PC-3 (cell line): ENCODE results near the gene RABL6. TPM values are rescaled to one million over a fixed set of nuclear protein-coding genes. Genes with fewer than 3 reads are reported as not detected.

Experiments used
- ATAC-seq: fragments of 200-7000 bp; cut with Tn5 transposase; 2 replicates; pipeline ENCODE4 v1.9.1; 2020; ENCODE audit warnings: mild to moderate bottlenecking, moderate library complexity
- BruUV-seq: library from RNA; stranded (reverse); fragments of 400-500 nt; replicated peaks from 2 replicates; lab custom pipeline; 2021; lab: Mats Ljungman, UMichigan
- CTCF ChIA-PET: fragments of 300-600 bp; sonication (Branson Sonifier 250); formaldehyde crosslinking; loops from one replicate; lab custom pipeline; 2022; ENCODE audit warnings: antibody characterized with exemption; lab: Charles Lee
- POLR2A ChIA-PET: fragments of 300-600 bp; sonication (Branson Sonifier 250); formaldehyde crosslinking; loops from one replicate; lab custom pipeline; 2022; ENCODE audit warnings: antibody characterized with exemption; ENCODE audit not compliant: unreplicated experiment; lab: Charles Lee
- DNase-seq: peaks from one replicate; pipeline ENCODE4 v3.0.0-alpha.2; 2015
- H2AFZ ChIP-seq: fragments of 300-600 bp; sonication (generic); 2 replicates; pipeline ENCODE4 v1.6.0; 2016; ENCODE audit warnings: antibody characterized with exemption, low read length
- H3F3A ChIP-seq: fragments of 300-600 bp; sonication (generic); one replicate; pipeline ENCODE4 v1.6.0; 2017; ENCODE audit warnings: antibody characterized with exemption, low read length, control low read depth, mild to moderate bottlenecking; ENCODE audit not compliant: unreplicated experiment
- H3K27ac ChIP-seq: fragments of 300-600 bp; sonication (generic); 2 replicates; pipeline ENCODE4 v1.5.1; 2016; ENCODE audit warnings: mild to moderate bottlenecking, low read length
- H3K27me3 ChIP-seq: fragments of 300-600 bp; sonication (generic); 2 replicates; pipeline ENCODE4 v1.6.1; 2016; ENCODE audit warnings: low read length, mixed read lengths
- H3K36me3 ChIP-seq: fragments of 300-600 bp; sonication (generic); 2 replicates; pipeline ENCODE4 v1.6.1; 2016; ENCODE audit warnings: low read depth, mixed run types, low read length, mixed read lengths
- H3K4me1 ChIP-seq: fragments of 300-600 bp; sonication (generic); 2 replicates; pipeline ENCODE4 v1.5.1; 2016; ENCODE audit warnings: low read length; ENCODE audit not compliant: insufficient read depth
- H3K4me2 ChIP-seq: fragments of 300-600 bp; sonication (generic); 2 replicates; pipeline ENCODE4 v1.6.0; 2016; ENCODE audit warnings: low read length
- H3K4me3 ChIP-seq: fragments of 300-600 bp; sonication (generic); 2 replicates; pipeline ENCODE4 v1.5.1; 2016; ENCODE audit warnings: mild to moderate bottlenecking, low read length, mixed read lengths
- H3K79me2 ChIP-seq: fragments of 300-600 bp; sonication (generic); 2 replicates; pipeline ENCODE4 v1.6.1; 2017; ENCODE audit warnings: low read length, mixed read lengths
- H3K9ac ChIP-seq: fragments of 300-600 bp; sonication (generic); 2 replicates; pipeline ENCODE4 v1.6.0; 2016; ENCODE audit warnings: mild to moderate bottlenecking, low read length
- H3K9me2 ChIP-seq: fragments of 300-600 bp; sonication (generic); replicated peaks from 2 replicates; pipeline ENCODE4 v1.6.1; 2016; ENCODE audit warnings: mixed run types, low read length, mixed read lengths
- H3K9me3 ChIP-seq: fragments of 300-600 bp; sonication (generic); 2 replicates; pipeline ENCODE4 v1.6.1; 2016; ENCODE audit warnings: low read length, mixed read lengths
- H4K20me1 ChIP-seq: fragments of 300-600 bp; sonication (generic); 2 replicates; pipeline ENCODE4 v1.6.1; 2016; ENCODE audit warnings: low read length, mixed read lengths
- EZH2 ChIP-seq: fragments of 300-600 bp; sonication (generic); IDR thresholded peaks from one replicate; pipeline ENCODE4 v1.6.1; 2017; ENCODE audit warnings: antibody characterized with exemption, mild to moderate bottlenecking, low read length; ENCODE audit not compliant: unreplicated experiment
- EZH2phosphoT487 ChIP-seq: fragments of 300-600 bp; sonication (generic); IDR thresholded peaks from 2 replicates; pipeline ENCODE4 v1.6.1; 2018; ENCODE audit warnings: mild to moderate bottlenecking, antibody characterized with exemption, low read length, borderline replicate concordance
- intact Hi-C: fragments of 100-400 bp; cut with micrococcal nuclease; formaldehyde crosslinking; loops from 2 replicates; pipeline ENCODE4 v1.9.0; 2023
- total RNA-seq: library from RNA; depleted of rRNA; stranded (reverse); fragments of >200 nt; gene quantifications from 2 replicates; pipeline ENCODE4 v1.2.3, GENCODE V29; 2014
- TF ChIP-seq, protein P1 (sequence below): fragments of 300-600 bp; sonication (generic); conservative IDR thresholded peaks from 2 replicates; pipeline ENCODE4 v1.5.1; 2017; ENCODE audit warnings: antibody characterized with exemption, low read depth, mild to moderate bottlenecking, low read length

The RABL6 gene
- total RNA-seq, 1 experiment from 2014 or later = 84.3 TPM

DNA sequence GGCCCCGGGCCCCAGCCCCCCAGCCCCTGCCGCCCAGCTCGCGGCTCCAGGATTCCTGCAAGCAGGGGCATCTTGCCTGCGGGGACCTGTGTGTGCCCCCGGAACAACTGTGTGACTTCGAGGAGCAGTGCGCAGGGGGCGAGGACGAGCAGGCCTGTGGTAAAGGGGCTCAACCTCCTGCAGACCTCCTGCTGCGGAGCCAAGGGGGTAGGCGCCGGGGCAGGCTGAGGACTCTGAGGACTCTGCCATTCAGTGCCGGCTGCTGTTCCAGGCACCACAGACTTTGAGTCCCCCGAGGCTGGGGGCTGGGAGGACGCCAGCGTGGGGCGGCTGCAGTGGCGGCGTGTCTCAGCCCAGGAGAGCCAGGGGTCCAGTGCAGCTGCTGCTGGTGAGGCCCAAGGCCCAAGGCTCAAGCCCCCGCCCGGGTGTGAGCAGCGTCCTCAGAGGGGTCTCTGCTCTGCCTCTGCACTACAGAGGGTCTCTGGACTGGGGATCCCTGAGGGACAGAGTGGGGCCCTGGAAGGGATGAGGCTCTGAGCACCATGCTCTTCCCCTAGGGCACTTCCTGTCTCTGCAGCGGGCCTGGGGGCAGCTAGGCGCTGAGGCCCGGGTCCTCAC, 47.8 kb downstream of the RABL6 start:
- Histone ChIP-seq H3K9me3 (no peaks in the 10 kb centered on the region), H3K36me3 (no peaks in the 10 kb centered on the region), H3K27me3 (no peaks in the 10 kb centered on the region), H3K4me1 (no peaks in the 10 kb centered on the region; the same call in 1 of the 2 replicates), H3K27ac (no peak overlapping the region), H3K9me2 (no peaks in the 10 kb centered on the region), H3F3A (no peaks in the 10 kb centered on the region), H4K20me1 (no peaks in the 10 kb centered on the region), H2AFZ (no peak overlapping the region), H3K4me2 (no peak overlapping the region), H3K79me2 (no peaks in the 10 kb centered on the region), H3K4me3 (no peak overlapping the region), H3K9ac (no peak overlapping the region)
- TF ChIP-seq, protein P1, sequence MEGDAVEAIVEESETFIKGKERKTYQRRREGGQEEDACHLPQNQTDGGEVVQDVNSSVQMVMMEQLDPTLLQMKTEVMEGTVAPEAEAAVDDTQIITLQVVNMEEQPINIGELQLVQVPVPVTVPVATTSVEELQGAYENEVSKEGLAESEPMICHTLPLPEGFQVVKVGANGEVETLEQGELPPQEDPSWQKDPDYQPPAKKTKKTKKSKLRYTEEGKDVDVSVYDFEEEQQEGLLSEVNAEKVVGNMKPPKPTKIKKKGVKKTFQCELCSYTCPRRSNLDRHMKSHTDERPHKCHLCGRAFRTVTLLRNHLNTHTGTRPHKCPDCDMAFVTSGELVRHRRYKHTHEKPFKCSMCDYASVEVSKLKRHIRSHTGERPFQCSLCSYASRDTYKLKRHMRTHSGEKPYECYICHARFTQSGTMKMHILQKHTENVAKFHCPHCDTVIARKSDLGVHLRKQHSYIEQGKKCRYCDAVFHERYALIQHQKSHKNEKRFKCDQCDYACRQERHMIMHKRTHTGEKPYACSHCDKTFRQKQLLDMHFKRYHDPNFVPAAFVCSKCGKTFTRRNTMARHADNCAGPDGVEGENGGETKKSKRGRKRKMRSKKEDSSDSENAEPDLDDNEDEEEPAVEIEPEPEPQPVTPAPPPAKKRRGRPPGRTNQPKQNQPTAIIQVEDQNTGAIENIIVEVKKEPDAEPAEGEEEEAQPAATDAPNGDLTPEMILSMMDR = no peak
- TF ChIP-seq EZH2 (no peak), EZH2phosphoT487 (no peak)
- ATAC-seq = no peak
- intact Hi-C loops = no loop called here
- BruUV-seq = no TSS peak
- ChIA-PET POLR2A (no interaction called here), CTCF (no interaction called here)
- DNase-seq = no peak

DNA sequence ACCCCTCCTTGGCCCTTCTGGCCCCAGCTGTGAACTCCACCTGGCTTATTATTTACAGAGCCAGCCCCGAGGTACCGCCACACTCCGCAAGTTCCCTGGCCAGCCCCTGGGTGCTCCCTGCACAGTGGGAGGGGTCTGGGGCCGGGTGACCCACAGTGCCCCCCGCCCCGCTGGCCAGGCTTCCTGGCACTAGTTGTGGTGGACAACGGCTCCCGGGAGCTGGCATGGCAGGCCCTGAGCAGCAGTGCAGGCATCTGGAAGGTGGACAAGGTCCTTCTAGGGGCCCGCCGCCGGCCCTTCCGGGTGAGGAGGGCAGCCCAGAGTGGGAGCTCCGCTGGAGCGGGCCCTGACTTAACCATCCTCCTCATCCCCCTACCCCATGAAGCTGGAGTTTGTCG, 48.3 kb downstream of the RABL6 start:
- Histone ChIP-seq H4K20me1 (no peaks in the 10 kb centered on the region), H3K27ac (no peak overlapping the region), H3K79me2 (no peaks in the 10 kb centered on the region), H3K4me2 (no peak overlapping the region), H3K27me3 (no peaks in the 10 kb centered on the region), H3K9me2 (no peaks in the 10 kb centered on the region), H3K9ac (no peak overlapping the region), H3K4me3 (no peak overlapping the region), H3K4me1 (no peaks in the 10 kb centered on the region), H3F3A (no peaks in the 10 kb centered on the region), H2AFZ (no peak overlapping the region), H3K36me3 (no peaks in the 10 kb centered on the region; the same call in 1 of the 2 replicates), H3K9me3 (no peaks in the 10 kb centered on the region)
- no TSS peak for BruUV-seq
- intact Hi-C loops = no loop called here
- ChIA-PET CTCF (no interaction called here), POLR2A (interaction anchor here (0.5 kb wide), 1 partner anchor 78 kb away, joined by 3 read pairs; no protein-coding TSS in a partner anchor)
- ATAC-seq (no peak), DNase-seq (no peak)
- TF ChIP-seq EZH2phosphoT487 (no peak), EZH2 (no peak)
- TF ChIP-seq, protein P1 = no peak

DNA sequence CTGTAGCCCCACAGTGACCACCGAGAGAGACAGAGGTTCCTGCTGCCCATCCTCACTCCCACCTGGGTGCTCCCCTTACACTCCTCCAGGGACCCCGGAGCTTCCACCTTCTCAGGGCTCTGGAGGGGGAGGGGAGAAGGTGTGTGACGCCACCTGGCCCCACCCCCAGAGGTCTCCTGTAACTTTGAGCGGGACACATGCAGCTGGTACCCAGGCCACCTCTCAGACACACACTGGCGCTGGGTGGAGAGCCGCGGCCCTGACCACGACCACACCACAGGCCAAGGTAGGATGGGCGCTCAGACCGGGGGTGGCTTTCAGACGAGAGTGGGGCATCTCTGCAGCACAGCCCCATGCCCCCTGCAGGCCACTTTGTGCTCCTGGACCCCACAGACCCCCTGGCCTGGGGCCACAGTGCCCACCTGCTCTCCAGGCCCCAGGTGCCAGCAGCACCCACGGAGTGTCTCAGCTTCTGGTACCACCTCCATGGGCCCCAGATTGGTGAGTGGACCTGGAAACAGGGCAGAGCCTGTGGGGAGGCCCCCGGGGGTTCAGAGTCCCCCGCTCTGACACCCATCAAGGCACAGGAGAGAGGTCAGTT, 48.9 kb downstream of the RABL6 start:
- no peak for DNase-seq
- no TSS peak for BruUV-seq
- Histone ChIP-seq H3K4me1 (no peaks in the 10 kb centered on the region), H3K9me3 (no peaks in the 10 kb centered on the region), H3K9ac (no peak overlapping the region), H2AFZ (no peak overlapping the region), H3K4me2 (no peak overlapping the region), H3K9me2 (no peaks in the 10 kb centered on the region), H3F3A (no peaks in the 10 kb centered on the region), H3K27me3 (no peaks in the 10 kb centered on the region), H4K20me1 (no peaks in the 10 kb centered on the region), H3K4me3 (no peak overlapping the region), H3K36me3 (no peaks in the 10 kb centered on the region; the same call in 1 of the 2 replicates), H3K27ac (no peak overlapping the region), H3K79me2 (no peaks in the 10 kb centered on the region)
- CTCF ChIA-PET = no interaction called here
- TF ChIP-seq, protein P1 = no peak
- TF ChIP-seq EZH2 = no peak
- no peak for TF ChIP-seq EZH2phosphoT487
- no peak for ATAC-seq
- POLR2A ChIA-PET = interaction anchor here (0.5 kb wide), 1 partner anchor 77 kb away, joined by 3 read pairs; no protein-coding TSS in a partner anchor
- intact Hi-C loops = no loop called here
